ENCODE data around the gene CDH13. TPM values are rescaled to one million over a fixed set of nuclear protein-coding genes. Genes with fewer than 3 reads are reported as not detected.

The CDH13 gene
- total and polyA plus RNA-seq, 2 donors (not counting 3 experiments of a cell fraction or from before 2014, with no cell fraction given) = 96.6 to 124 TPM

GRCh38 chr16:83138976-83139690 is 512.4 kb downstream of the CDH13 start:
- Histone ChIP-seq H3K79me2 (ENCODE audit: control insufficient read depth, insufficient read depth, low read length) (no peaks in the 10 kb centered on the region), H3K9ac (replicated peaks; ENCODE audit: extremely low read depth, insufficient read depth, low read length) (no peak overlapping the region), H3K4me1 (ENCODE audit: control insufficient read depth, extremely low read depth, insufficient read depth, low read length) (no peaks in the 10 kb centered on the region), H3K9me1 (replicated peaks; ENCODE audit: control insufficient read depth, extremely low read depth, insufficient read depth, low read length) (no peaks in the 10 kb centered on the region), H4K20me1 (replicated peaks; ENCODE audit: control insufficient read depth, extremely low read depth, insufficient read depth, low read length) (no peaks in the 10 kb centered on the region), H3K9me3 (replicated peaks; ENCODE audit: control insufficient read depth, insufficient read depth, low read length) (no peaks in the 10 kb centered on the region), H3K4me2 (ENCODE audit: insufficient read depth, low read length) (no peak overlapping the region), H3K27me3 (ENCODE audit: control insufficient read depth in 2 of 2, insufficient read depth in 2 of 2, low read length in 2 of 2) (no peaks in the 10 kb centered on the region), H3K4me3 (replicated peaks in 1 of 3; ENCODE audit: insufficient read depth in 1 of 3, low read depth in 1 of 3, low read length in 3 of 3) (no peak overlapping the region), H2AFZ (ENCODE audit: low read depth, low read length) (no peak overlapping the region), H3K36me3 (ENCODE audit: control insufficient read depth in 2 of 2, extremely low read depth in 1 of 2, insufficient read depth in 2 of 2, low read length in 2 of 2) (no peaks in the 10 kb centered on the region), H3K27ac (ENCODE audit: insufficient read depth, low read depth, low read length) (no peak overlapping the region)
- no peak for TF ChIP-seq MYC (IDR thresholded peaks at IDR 0.05; ENCODE audit: low read depth, low read length)
- TF ChIP-seq FOS (IDR thresholded peaks at IDR 0.05; ENCODE audit: borderline replicate concordance, insufficient read depth, low read length) = no peak
- no peak for TF ChIP-seq POLR2AphosphoS5 (IDR thresholded peaks at IDR 0.05; ENCODE audit: insufficient read depth, low read depth, low read length)
- no peak for TF ChIP-seq CTCF (IDR thresholded peaks at IDR 0.05; ENCODE audit: extremely low read depth in 1 of 2, insufficient read depth in 1 of 2, low read depth in 1 of 2, low read length in 2 of 2)
- TF ChIP-seq EZH2 (IDR thresholded peaks at IDR 0.05; ENCODE audit: borderline replicate concordance, low read depth, low read length, severe bottlenecking) = no peak
- no peak for TF ChIP-seq GATA2 (IDR thresholded peaks at IDR 0.05; ENCODE audit: insufficient read depth, insufficient read length, low read depth, low read length)
- TF ChIP-seq JUN (IDR thresholded peaks at IDR 0.05; ENCODE audit: borderline replicate concordance, insufficient read depth, insufficient read length, low read depth) = no peak
- no peak for TF ChIP-seq POLR2A (IDR thresholded peaks at IDR 0.05; ENCODE audit: low read depth, low read length)
- no peak for TF ChIP-seq MAX (IDR thresholded peaks at IDR 0.05; ENCODE audit: insufficient read depth, insufficient read length)
- CTCF ChIA-PET = no interaction called here
- FAIRE-seq (no peak), DNase-seq (ENCODE audit: low read depth, low spot score) (no peak)
- BruUV-seq (replicated peaks) = no TSS peak
- POLR2A ChIA-PET = no interaction called here
- intact Hi-C loops (cut with micrococcal nuclease) (no loop called here), dilution Hi-C loops (cut with MboI; ENCODE audit: extremely low pct_ligation_motif_present, low sequenced_read_pairs) (no loop called here)

Data from endothelial cell of umbilical vein (primary cell).